ENCODE data around the gene S100B. TPM values are rescaled to one million over a fixed set of nuclear protein-coding genes. Genes with fewer than 3 reads are reported as not detected.

The S100B gene
- polyA plus RNA-seq, 4 donors: 2.6 to 16.6 (median 4.8) TPM

Other genes with a start within 250 kb of the S100B start
- 10 to 100 TPM; 27.1 to 37.5 (median 28.8) TPM for gene DIP2A, start 146.2 kb downstream of the S100B start, polyA plus RNA-seq (ENCODE audit: insufficient read length in 4 of 4)
- 100 to 1,000 TPM; 121 to 129 (median 125) TPM for gene PRMT2, start 30.6 kb upstream of the S100B start, polyA plus RNA-seq (ENCODE audit: insufficient read length in 4 of 4)